Duodenal mucosa (tissue), 2 donors: ENCODE data around the gene ZNF500.

ENCODE experiments used
- H3K27ac ChIP-seq: one replicate; pipeline ENCODE4 v1.7.0; 2013; ENCODE audit warnings: low read depth, low read length
- H3K27me3 ChIP-seq, 2 donors: one replicate each; pipeline ENCODE4 v1.7.0; 2013; ENCODE audit warnings: low read length in 2 of 2, control low read depth in 1 of 2; ENCODE audit not compliant: insufficient read depth in 2 of 2, control insufficient read depth in 1 of 2
- H3K36me3 ChIP-seq, 2 donors: one replicate each; pipeline ENCODE4 v1.7.0; 2013; ENCODE audit warnings: low read length in 2 of 2, control low read depth in 1 of 2; ENCODE audit not compliant: insufficient read depth in 2 of 2, control insufficient read depth in 1 of 2
- H3K4me1 ChIP-seq, 2 donors: one replicate each; pipeline ENCODE4 v1.7.0; 2013; ENCODE audit warnings: low read length in 2 of 2, control low read depth in 1 of 2; ENCODE audit not compliant: insufficient read depth in 2 of 2, control insufficient read depth in 1 of 2
- H3K4me3 ChIP-seq, 2 donors: one replicate each; pipeline ENCODE4 v1.7.0; 2013; ENCODE audit warnings: low read length in 2 of 2, low read depth in 1 of 2
- H3K9ac ChIP-seq, 2 donors: one replicate each; pipeline ENCODE4 v1.7.0; 2013; ENCODE audit warnings: low read length in 2 of 2, low read depth in 1 of 2
- H3K9me3 ChIP-seq, 2 donors: one replicate each; pipeline ENCODE4 v1.7.0; 2013; ENCODE audit warnings: low read length in 2 of 2, control low read depth in 1 of 2; ENCODE audit not compliant: control insufficient read depth in 1 of 2

ZNF500 gene

DNA sequence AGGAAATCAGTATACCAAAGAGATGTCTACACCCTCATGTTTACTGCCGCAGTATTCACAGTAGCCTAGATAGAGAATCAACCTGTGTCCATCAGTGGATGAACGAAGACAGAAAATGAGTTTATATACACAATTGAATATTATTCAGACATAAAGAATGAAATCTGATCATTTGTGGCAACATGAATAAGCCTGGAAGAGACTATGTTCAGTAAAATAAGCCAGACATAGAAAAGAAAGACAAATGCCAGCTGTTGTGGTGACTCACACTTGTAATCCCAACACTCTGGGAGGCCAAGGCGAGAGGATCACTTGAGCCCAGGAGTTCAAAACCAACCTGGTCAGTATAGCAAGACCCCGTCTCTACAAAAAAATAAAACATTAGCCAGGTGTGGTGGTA, 57.5 kb downstream of the ZNF500 start:
- no peak overlapping the region for H3K27ac ChIP-seq
- peaks cover 15 to 52% of the 10 kb centered on the region in 2 donors for H3K36me3 ChIP-seq
- no peaks in the 10 kb centered on the region for H3K4me1 ChIP-seq
- H3K4me3 ChIP-seq: no peak overlapping the region
- no peak overlapping the region for H3K9ac ChIP-seq
- H3K27me3 ChIP-seq: no peaks in the 10 kb centered on the region
- H3K9me3 ChIP-seq: no peaks in the 10 kb centered on the region

DNA sequence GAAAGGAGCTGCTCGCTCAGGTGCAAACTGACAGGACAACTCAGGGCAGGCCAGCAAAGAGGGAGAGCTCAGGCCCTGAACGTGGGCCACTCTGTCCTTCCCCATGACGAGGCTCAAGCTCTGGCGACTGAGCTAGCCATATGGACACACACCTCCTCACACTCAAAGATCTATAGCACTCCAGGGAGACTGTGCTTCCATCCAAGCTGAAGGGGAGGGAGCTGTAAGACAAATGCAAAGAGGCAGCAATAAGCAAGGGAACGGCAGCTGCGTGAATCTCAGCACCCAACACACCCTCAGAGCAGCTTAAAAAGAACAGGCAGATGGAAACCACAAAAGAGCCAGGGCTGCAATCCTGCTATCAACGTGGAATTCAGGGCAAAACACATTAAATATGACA, 60.1 kb downstream of the ZNF500 start:
- Histone ChIP-seq H3K4me1 (no peaks in the 10 kb centered on the region), H3K27me3 (no peaks in the 10 kb centered on the region), H3K36me3 (peaks cover 12 to 56% of the 10 kb centered on the region in 2 donors), H3K27ac (no peak overlapping the region), H3K4me3 (no peak overlapping the region), H3K9me3 (no peaks in the 10 kb centered on the region), H3K9ac (no peak overlapping the region)

DNA sequence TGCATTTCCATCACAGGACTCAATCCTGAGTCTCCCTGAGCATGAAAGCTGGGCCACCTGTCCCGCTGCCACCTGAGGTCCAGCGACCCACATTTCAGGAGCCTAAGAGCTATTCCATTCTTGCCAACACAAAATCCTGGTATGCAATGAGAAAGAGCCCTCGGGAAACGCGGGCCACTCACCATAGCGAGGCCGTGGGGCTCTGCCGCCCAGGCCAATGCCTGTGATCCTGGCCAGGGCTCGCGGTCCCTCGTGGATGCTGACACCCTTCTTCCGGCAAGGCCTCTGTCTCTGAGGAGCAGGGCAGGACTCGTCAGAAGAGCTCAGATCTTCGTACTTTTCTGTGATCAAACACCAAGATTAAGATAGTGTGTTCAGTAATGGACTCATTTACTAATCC, 62.0 kb downstream of the ZNF500 start:
- Histone ChIP-seq H3K27me3 (no peaks in the 10 kb centered on the region), H3K36me3 (peaks cover 14 to 70% of the 10 kb centered on the region in 2 donors), H3K4me3 (no peak overlapping the region), H3K9ac (no peak overlapping the region), H3K9me3 (no peaks in the 10 kb centered on the region), H3K27ac (no peak overlapping the region), H3K4me1 (no peaks in the 10 kb centered on the region)

DNA sequence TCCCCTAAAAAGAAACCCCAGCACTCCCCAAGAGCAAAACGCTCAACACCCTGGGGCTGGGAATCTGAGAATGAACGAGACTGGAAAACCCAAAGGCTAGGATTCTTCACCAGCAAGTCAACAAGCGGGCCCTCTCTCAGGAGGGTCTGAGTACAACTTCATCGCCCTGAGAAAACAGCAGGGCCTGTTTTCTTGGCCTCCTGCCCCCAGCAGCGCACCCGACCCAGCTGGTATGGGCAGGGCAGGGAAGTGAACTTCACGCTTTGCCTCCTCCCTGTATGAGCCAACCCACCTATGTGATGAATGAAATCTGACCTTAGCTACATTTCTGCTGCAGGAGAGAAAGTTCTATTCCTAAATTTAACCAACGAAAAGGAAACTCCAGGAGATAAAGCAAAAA, 62.5 kb downstream of the ZNF500 start:
- Histone ChIP-seq H3K4me1 (no peaks in the 10 kb centered on the region), H3K36me3 (peaks cover 14 to 70% of the 10 kb centered on the region in 2 donors), H3K27me3 (no peaks in the 10 kb centered on the region), H3K9ac (no peak overlapping the region), H3K27ac (no peak overlapping the region), H3K9me3 (no peaks in the 10 kb centered on the region), H3K4me3 (no peak overlapping the region)

DNA sequence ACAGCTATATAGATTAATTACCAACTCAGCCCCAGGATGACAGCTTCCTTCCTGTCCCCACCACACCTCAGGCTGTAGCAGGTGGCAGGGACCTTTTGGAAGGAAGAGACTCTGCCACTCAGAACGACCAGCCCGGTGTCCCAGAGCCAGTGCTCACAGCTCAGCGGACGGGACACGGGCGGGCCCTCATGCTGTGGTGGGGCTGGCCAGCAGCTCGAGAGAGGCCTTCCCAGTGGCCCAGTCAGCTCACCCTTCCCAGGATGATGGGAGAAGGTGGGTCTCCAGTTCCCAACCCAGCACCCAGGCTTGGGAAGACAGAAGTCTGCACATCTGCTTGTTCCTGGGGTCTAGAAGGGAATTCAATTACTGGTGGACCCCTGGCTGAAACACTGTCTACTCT, 63.1 kb downstream of the ZNF500 start:
- H3K36me3 ChIP-seq: peaks cover 14 to 73% of the 10 kb centered on the region in 2 donors
- H3K27me3 ChIP-seq: no peaks in the 10 kb centered on the region
- H3K4me3 ChIP-seq: no peak overlapping the region
- H3K4me1 ChIP-seq: no peaks in the 10 kb centered on the region
- H3K27ac ChIP-seq: no peak overlapping the region
- H3K9ac ChIP-seq: no peak overlapping the region
- H3K9me3 ChIP-seq: no peaks in the 10 kb centered on the region

DNA sequence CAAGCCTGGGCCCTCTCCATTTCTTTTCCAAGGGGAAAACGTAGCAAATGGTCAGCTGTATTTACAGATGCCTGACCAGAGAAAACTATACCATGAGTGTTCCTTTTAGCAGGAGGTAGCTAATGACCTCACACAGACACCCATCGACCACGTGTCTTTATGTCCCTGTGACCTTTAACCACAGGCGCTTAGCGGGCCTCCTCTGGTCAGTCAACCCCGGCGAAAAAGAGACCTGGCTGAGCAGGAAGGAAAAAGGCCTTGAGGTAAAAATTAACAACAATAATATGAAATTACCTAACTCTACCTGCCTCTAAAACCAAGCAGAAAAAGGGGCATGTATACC, 64.5 kb downstream of the ZNF500 start:
- H3K27me3 ChIP-seq: no peaks in the 10 kb centered on the region
- H3K27ac ChIP-seq: no peak overlapping the region
- peaks cover 14 to 83% of the 10 kb centered on the region in 2 donors for H3K36me3 ChIP-seq
- no peak overlapping the region for H3K4me3 ChIP-seq
- no peaks in the 10 kb centered on the region for H3K4me1 ChIP-seq
- H3K9ac ChIP-seq: no peak overlapping the region
- H3K9me3 ChIP-seq: no peaks in the 10 kb centered on the region

DNA sequence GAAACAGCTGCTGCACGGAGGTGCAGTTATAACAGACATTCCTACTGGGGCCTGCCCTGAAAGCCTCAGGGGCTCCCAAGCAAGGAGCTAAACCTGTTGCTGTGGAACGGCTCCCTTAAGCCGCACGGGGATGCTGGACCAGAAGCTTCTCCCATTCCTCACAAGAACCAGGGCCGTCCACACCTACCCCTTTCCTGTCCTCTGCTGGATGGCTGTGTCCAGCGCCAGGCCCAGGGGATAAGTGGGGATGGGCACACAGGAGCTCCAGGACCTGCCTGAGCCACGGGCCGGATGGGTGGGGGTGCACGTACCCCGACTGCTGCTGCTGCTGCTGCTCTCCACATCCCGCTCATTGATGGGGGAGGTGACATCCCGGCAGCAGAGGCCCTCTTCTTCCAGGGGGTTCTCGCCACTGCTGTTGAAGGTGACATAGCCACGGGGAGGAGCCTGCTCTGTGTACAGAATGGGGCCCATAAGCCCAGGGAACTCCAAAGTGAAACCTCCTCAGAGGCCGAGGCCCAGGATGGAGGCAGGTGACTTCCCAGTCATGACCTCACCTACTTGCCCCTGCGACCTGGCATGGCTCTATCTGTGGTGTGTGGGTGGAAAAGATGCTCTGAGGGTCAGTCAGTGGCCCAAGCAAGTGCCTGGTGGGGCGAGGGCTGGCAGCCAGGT, 65.0 kb downstream of the ZNF500 start:
- H3K36me3 ChIP-seq: peaks cover 14 to 83% of the 10 kb centered on the region in 2 donors
- no peak overlapping the region for H3K9ac ChIP-seq
- no peaks in the 10 kb centered on the region for H3K4me1 ChIP-seq
- no peaks in the 10 kb centered on the region for H3K9me3 ChIP-seq
- no peak overlapping the region for H3K4me3 ChIP-seq
- no peaks in the 10 kb centered on the region for H3K27me3 ChIP-seq
- H3K27ac ChIP-seq: no peak overlapping the region

DNA sequence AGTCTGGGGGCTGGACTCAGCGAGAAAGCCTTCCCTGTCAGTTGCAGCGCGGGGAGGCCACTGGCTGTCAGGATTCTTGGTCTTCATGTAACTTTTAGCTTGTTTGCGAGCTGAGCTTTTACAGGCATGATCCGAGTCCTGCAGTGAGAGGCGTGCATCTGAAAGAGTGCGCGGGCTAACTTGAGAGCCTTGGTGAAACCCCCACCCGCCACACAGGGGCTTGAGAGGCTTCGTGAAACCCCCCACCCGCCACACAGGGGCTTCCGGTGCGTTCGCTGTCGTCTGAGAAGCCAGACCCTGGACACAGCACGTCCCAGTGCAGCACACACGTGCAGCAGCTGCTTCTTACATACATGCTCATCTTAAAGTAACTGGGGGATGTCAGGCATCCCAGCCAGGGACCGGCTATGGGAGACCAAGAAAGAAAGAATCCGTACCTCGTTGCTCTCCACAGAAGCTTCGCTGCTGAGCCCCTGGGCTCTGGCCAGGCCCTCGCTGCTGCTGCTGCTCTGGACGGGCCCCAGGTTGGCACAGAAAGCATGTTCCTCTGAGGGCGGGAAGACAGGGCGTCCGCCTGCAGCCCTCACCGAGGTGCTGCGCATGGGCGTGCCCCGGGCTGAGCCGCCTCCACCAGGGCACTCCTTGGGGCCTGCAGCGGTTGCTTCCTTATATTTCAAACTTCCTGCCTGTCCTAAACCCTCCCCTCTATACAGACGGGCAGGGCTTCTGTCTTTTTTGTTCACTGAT, 65.8 kb downstream of the ZNF500 start:
- H3K27ac ChIP-seq: no peak overlapping the region
- peaks cover 14 to 85% of the 10 kb centered on the region in 2 donors for H3K36me3 ChIP-seq
- no peaks in the 10 kb centered on the region for H3K9me3 ChIP-seq
- no peaks in the 10 kb centered on the region for H3K27me3 ChIP-seq
- H3K9ac ChIP-seq: no peak overlapping the region
- no peaks in the 10 kb centered on the region for H3K4me1 ChIP-seq
- no peak overlapping the region for H3K4me3 ChIP-seq

DNA sequence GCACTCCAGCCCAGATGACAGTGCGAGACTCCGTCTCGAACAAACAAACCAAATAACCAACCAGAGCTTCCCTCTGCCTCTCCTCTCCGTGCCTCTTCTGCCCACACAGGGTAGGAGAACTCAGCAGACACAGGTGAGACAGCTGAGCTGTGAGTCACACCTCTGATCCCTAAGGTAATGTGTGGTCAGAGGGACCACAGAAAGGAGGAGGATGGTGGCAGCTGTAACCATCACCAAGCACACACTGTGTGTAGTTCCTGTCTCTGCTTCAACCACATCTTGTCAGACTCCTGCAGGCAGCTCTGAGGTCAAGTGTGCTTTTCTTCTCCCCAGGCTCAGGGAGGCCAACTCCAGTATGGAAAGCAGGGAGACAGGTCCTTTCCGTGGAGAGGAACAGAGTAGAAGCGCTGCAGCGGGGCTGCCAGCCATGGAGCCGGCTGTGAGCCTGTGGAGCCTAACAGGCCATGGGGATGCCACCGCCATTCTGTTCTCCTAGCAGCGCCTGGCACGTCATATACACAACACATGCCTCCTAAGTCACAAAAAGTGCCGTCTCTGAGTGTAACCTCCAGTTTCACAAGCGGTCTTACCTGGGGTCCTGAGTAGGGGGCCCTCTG, 66.5 kb downstream of the ZNF500 start:
- H3K36me3 ChIP-seq: peaks cover 21 to 92% of the 10 kb centered on the region in 2 donors
- no peaks in the 10 kb centered on the region for H3K9me3 ChIP-seq
- H3K27ac ChIP-seq: no peak overlapping the region
- H3K9ac ChIP-seq: no peak overlapping the region
- no peaks in the 10 kb centered on the region for H3K27me3 ChIP-seq
- peaks cover 0 to 5% of the 10 kb centered on the region in 2 donors for H3K4me1 ChIP-seq
- no peak overlapping the region for H3K4me3 ChIP-seq

DNA sequence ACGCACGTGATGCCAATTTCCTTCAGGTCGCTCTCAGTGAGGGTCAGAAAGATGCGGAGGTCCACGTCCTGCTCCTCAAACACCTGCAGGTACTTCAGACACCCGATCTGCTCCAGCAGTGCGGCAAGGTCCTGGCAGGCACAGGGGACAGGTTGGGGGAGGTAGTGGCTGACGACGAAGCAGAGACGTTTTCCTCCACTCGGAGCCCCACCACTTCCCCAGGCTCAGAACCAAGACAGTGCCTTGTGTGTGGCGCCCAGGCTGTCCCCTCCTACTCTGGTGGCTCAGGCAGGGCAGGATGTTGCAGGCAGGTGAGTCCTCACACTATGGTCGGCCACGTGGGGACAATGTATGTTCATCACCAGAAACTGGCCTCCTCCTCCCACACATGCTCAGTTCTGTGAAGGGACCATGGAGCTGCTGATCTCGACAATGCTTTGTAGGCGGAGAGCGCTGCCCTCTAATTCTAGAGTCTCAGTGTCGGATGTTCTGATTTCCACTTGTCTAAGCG, 67.9 kb downstream of the ZNF500 start:
- H3K27ac ChIP-seq: no peak overlapping the region
- peaks cover 25 to 86% of the 10 kb centered on the region in 2 donors for H3K36me3 ChIP-seq
- no peaks in the 10 kb centered on the region for H3K27me3 ChIP-seq
- no peak overlapping the region for H3K9ac ChIP-seq
- H3K9me3 ChIP-seq: no peaks in the 10 kb centered on the region
- no peak overlapping the region for H3K4me3 ChIP-seq
- peaks cover 6 to 16% of the 10 kb centered on the region in 2 donors for H3K4me1 ChIP-seq
